Neural cell (in vitro differentiated cells): ENCODE measurements around the gene RNF182. TPM values are rescaled to one million over a fixed set of nuclear protein-coding genes. Genes with fewer than 3 reads are reported as not detected.

Experiments used
- H2AFZ ChIP-seq: fragments of 200-600, 300-800 bp; sonication (generic), shearing (Covaris generic); 2 replicates; pipeline ENCODE4 v1.6.0; 2014; ENCODE audit warnings: low read depth, mild to moderate bottlenecking, antibody characterized with exemption, low read length, moderate library complexity
- H3F3A ChIP-seq: fragments of 200-600 bp; shearing (Covaris generic); 2 replicates; pipeline ENCODE4 v1.6.1; 2016; ENCODE audit warnings: mild to moderate bottlenecking, moderate library complexity, mixed read lengths, antibody characterized with exemption, low read length; ENCODE audit not compliant: insufficient read depth, poor library complexity, severe bottlenecking
- H3K27ac ChIP-seq: fragments of 200-600, 300-800 bp; sonication (generic), shearing (Covaris generic); 2 replicates; pipeline ENCODE4 v1.5.1; 2014; ENCODE audit warnings: mild to moderate bottlenecking, low read length, moderate library complexity
- H3K27me3 ChIP-seq: fragments of 300-800, 200-600 bp; sonication (generic), shearing (Covaris generic); 2 replicates; pipeline ENCODE4 v1.6.0; 2014; ENCODE audit warnings: mild to moderate bottlenecking, low read depth, low read length, moderate library complexity; ENCODE audit not compliant: insufficient read depth
- H3K36me3 ChIP-seq: fragments of 300-800, 200-600 bp; sonication (generic), shearing (Covaris generic); 2 replicates; pipeline ENCODE4 v1.5.1; 2014; ENCODE audit warnings: mild to moderate bottlenecking, antibody characterized with exemption, low read length, moderate library complexity; ENCODE audit not compliant: insufficient read depth
- H3K4me2 ChIP-seq: fragments of 300-800, 200-600 bp; sonication (generic), shearing (Covaris generic); 2 replicates; pipeline ENCODE4 v1.6.0; 2014; ENCODE audit warnings: mild to moderate bottlenecking, low read length
- H3K4me3 ChIP-seq: fragments of 300-800, 200-600 bp; sonication (generic), shearing (Covaris generic); 2 replicates; pipeline ENCODE4 v1.5.1; 2014; ENCODE audit warnings: mild to moderate bottlenecking, low read length, moderate library complexity
- H3K79me2 ChIP-seq: fragments of 200-600 bp; shearing (Covaris generic); replicated peaks from 2 replicates; pipeline ENCODE4 v1.6.0; 2014; ENCODE audit warnings: mild to moderate bottlenecking, low read length, moderate library complexity; ENCODE audit not compliant: insufficient read depth
- H3K9ac ChIP-seq: fragments of 300-800, 200-600 bp; sonication (generic), shearing (Covaris generic); 2 replicates; pipeline ENCODE4 v1.6.1; 2016; ENCODE audit warnings: mild to moderate bottlenecking, low read length, mixed read lengths
- H3K9me2 ChIP-seq: fragments of 200-600 bp; shearing (Covaris generic); 2 replicates; pipeline ENCODE4 v1.6.1; 2016; ENCODE audit warnings: mild to moderate bottlenecking, low read length, mixed read lengths; ENCODE audit not compliant: insufficient read depth
- H3K9me3 ChIP-seq: fragments of 200-600, 300-800 bp; sonication (generic), shearing (Covaris generic); 2 replicates; pipeline ENCODE4 v1.6.1; 2016; ENCODE audit warnings: mild to moderate bottlenecking, mixed run types, low read length, moderate library complexity, mixed read lengths
- H4K20me1 ChIP-seq: fragments of 200-600 bp; shearing (Covaris generic); 2 replicates; pipeline ENCODE4 v1.6.1; 2016; ENCODE audit warnings: mild to moderate bottlenecking, mixed run types; ENCODE audit not compliant: insufficient read depth
- CTCF ChIP-seq: fragments of 450-650 bp; IDR thresholded peaks from 2 replicates; pipeline ENCODE4 v1.5.1; 2014; ENCODE audit warnings: antibody characterized with exemption, mild to moderate bottlenecking, moderate library complexity; ENCODE audit not compliant: poor library complexity, severe bottlenecking
- EP300 ChIP-seq: fragments of 450-650 bp; conservative IDR thresholded peaks from 2 replicates; pipeline ENCODE4 v1.6.1; 2014; ENCODE audit warnings: antibody characterized with exemption, mild to moderate bottlenecking, moderate library complexity; ENCODE audit not compliant: poor library complexity, severe bottlenecking
- EZH2 ChIP-seq: fragments of 200-600, 300-800 bp; shearing (Covaris generic), sonication (generic); IDR thresholded peaks from 2 replicates; pipeline ENCODE4 v1.6.1; 2014; ENCODE audit warnings: antibody characterized with exemption, low read length, borderline replicate concordance, mild to moderate bottlenecking; ENCODE audit not compliant: insufficient read depth, poor library complexity, severe bottlenecking
- MXI1 ChIP-seq: fragments of 450-650 bp; conservative IDR thresholded peaks from 2 replicates; pipeline ENCODE4 v1.6.1; 2014; ENCODE audit warnings: antibody characterized with exemption, mild to moderate bottlenecking; ENCODE audit not compliant: poor library complexity, severe bottlenecking
- POLR2AphosphoS5 ChIP-seq: IDR thresholded peaks from 2 replicates; pipeline ENCODE4 v1.6.1; 2012
- RAD21 ChIP-seq: fragments of 450-650 bp; conservative IDR thresholded peaks from 2 replicates; pipeline ENCODE4 v1.6.1; 2014; ENCODE audit warnings: antibody characterized with exemption, mild to moderate bottlenecking, moderate library complexity
- REST ChIP-seq: IDR thresholded peaks from 2 replicates; pipeline ENCODE4 v1.6.1; 2012; ENCODE audit warnings: borderline replicate concordance
- SMC3 ChIP-seq: fragments of 450-650 bp; conservative IDR thresholded peaks from 2 replicates; pipeline ENCODE4 v1.6.1; 2014; ENCODE audit warnings: antibody characterized with exemption, mild to moderate bottlenecking, moderate library complexity; ENCODE audit not compliant: poor library complexity
- TAF1 ChIP-seq: IDR thresholded peaks from 2 replicates; pipeline ENCODE4 v1.6.1; 2012; ENCODE audit warnings: low read depth
- polyA plus RNA-seq: library from polyadenylated mRNA; depleted of rRNA; stranded (reverse); fragments of >200 nt; gene quantifications from 2 replicates; pipeline ENCODE4 v1.2.3, GENCODE V29; 2014

The RNF182 gene
- polyA plus RNA-seq, 1 donor from 2014 or later = 8.0 TPM

- H3K36me3 ChIP-seq = no peaks in the 10 kb centered on the region
- no peaks in the 10 kb centered on the region for H3K9me3 ChIP-seq
- no peaks in the 10 kb centered on the region for H4K20me1 ChIP-seq
- H3F3A ChIP-seq = no peaks in the 10 kb centered on the region
- no peak overlapping the region for H3K4me2 ChIP-seq
- H3K4me3 ChIP-seq = no peak overlapping the region
- H2AFZ ChIP-seq = no peak overlapping the region
- H3K27me3 ChIP-seq = no peaks in the 10 kb centered on the region
- H3K9ac ChIP-seq = no peak overlapping the region
- TF ChIP-seq EP300 (no peak), SMC3 (no peak), CTCF (no peak), POLR2AphosphoS5 (no peak), MXI1 (no peak), EZH2 (no peak), RAD21 (no peak), REST (no peak), TAF1 (no peak)
- no peaks in the 10 kb centered on the region for H3K9me2 ChIP-seq
- no peaks in the 10 kb centered on the region for H3K79me2 ChIP-seq
- no peak overlapping the region for H3K27ac ChIP-seq
Observed at GRCh38 chr6:13884397-13884796, 40.4 kb upstream of the RNF182 start.

- no peaks in the 10 kb centered on the region for H4K20me1 ChIP-seq
- H3K4me2 ChIP-seq = no peak overlapping the region
- H3K9me2 ChIP-seq = no peaks in the 10 kb centered on the region
- H3K27ac ChIP-seq = no peak overlapping the region
- no peaks in the 10 kb centered on the region for H3F3A ChIP-seq
- H3K27me3 ChIP-seq = no peaks in the 10 kb centered on the region
- H3K79me2 ChIP-seq = no peaks in the 10 kb centered on the region
- no peak overlapping the region for H3K4me3 ChIP-seq
- no peaks in the 10 kb centered on the region for H3K9me3 ChIP-seq
- TF ChIP-seq EP300 (no peak), SMC3 (no peak), TAF1 (no peak), EZH2 (no peak), MXI1 (no peak), POLR2AphosphoS5 (no peak), RAD21 (no peak), CTCF (no peak), REST (no peak)
- H3K36me3 ChIP-seq = no peaks in the 10 kb centered on the region
- no peak overlapping the region for H2AFZ ChIP-seq
- H3K9ac ChIP-seq = no peak overlapping the region
Observed at GRCh38 chr6:13885601-13886000, 39.2 kb upstream of the RNF182 start.
